Measurements from ENCODE around the gene ERN1. TPM values are rescaled to one million over a fixed set of nuclear protein-coding genes. Genes with fewer than 3 reads are reported as not detected.

The ERN1 gene
- 8.7 and 11.2 TPM in 2 replicates for total RNA-seq

GRCh38 chr17:64129765-64130558 is at the start of gene ERN1:
TSS of gene ERN1 (minus strand) at chr17:64130144. CDS start at chr17:64130029, 115 bp downstream.

GRCh38 chr17:64020056-64020766 is 109.7 kb downstream of the ERN1 start, which contains the start of gene ICAM2:
TSS of gene ICAM2 (minus strand) at chr17:64020633. CDS start at chr17:64006691, 13,942 bp downstream.

GRCh38 chr17:63998050-63998720 is 131.8 kb downstream of the ERN1 start, which contains the start of gene PRR29:
TSS of gene PRR29 (plus strand) at chr17:63998351. CDS start at chr17:63998365, 14 bp downstream.

Small RNA genes lying within 50 kb of the gene (small RNA-seq; reads per million reads assigned to genes)
- 6,135 reads per million, percentile 100 among the genes with 10 or more reads in this experiment for gene SNORD104

Other genes with a start within 250 kb of the ERN1 start
- gene GH2, start 248.2 kb downstream of the ERN1 start, total RNA-seq = not detected in 2 replicates
- not detected in 2 replicates for gene CSH1, start 233.6 kb downstream of the ERN1 start, total RNA-seq
- gene CSHL1, start 218.9 kb downstream of the ERN1 start, total RNA-seq = not detected in 2 replicates
- not detected in 2 replicates for gene GH1, start 211.3 kb downstream of the ERN1 start, total RNA-seq
- gene CD79B, start 197.8 kb downstream of the ERN1 start, total RNA-seq = 0.16 and 0.24 TPM in 2 replicates
- under 0.01 TPM in 1 of 2 replicates, not detected in the other for gene SCN4A, start 157.2 kb downstream of the ERN1 start, total RNA-seq
- under 0.01 TPM in 1 of 2 replicates, not detected in the other for gene PRR29, start 131.8 kb downstream of the ERN1 start, total RNA-seq
- gene ICAM2, start 109.5 kb downstream of the ERN1 start, total RNA-seq = 0.73 and 1.5 TPM in 2 replicates
- 41.7 and 54.5 TPM in 2 replicates for gene TEX2, start 133.1 kb upstream of the ERN1 start, total RNA-seq